DND-41 (cell line): ENCODE measurements around the gene ZNF277.
"Not testable (repeated sequence)": the region's sequence is repeated elsewhere in the genome, so short reads cannot be mapped to it uniquely, and the experiment has no call there.

Experiments used
- ATAC-seq: fragments of 200-7000 bp; cut with Tn5 transposase; 3 replicates; pipeline ENCODE4 v1.9.1; 2021; ENCODE audit warnings: low read depth; ENCODE audit not compliant: insufficient read depth
- DNase-seq: peaks from one replicate; pipeline ENCODE4 v3.0.0-alpha.2; 2020
- H2AFZ ChIP-seq: 2 replicates; pipeline ENCODE4 v1.6.0; 2012; ENCODE audit warnings: low read depth, low read length
- H3K27ac ChIP-seq: 2 replicates; pipeline ENCODE4 v1.5.1; 2012; ENCODE audit warnings: low read length, inconsistent platforms
- H3K27me3 ChIP-seq: fragments of 200-600 bp; sonication (generic); 2 replicates; pipeline ENCODE4 v1.6.0; 2012; ENCODE audit warnings: low read length, mild to moderate bottlenecking, inconsistent platforms; ENCODE audit not compliant: insufficient read depth, poor library complexity
- H3K36me3 ChIP-seq: 2 replicates; pipeline ENCODE4 v1.5.1; 2012; ENCODE audit warnings: low read length, inconsistent platforms; ENCODE audit not compliant: insufficient read depth
- H3K4me1 ChIP-seq: 2 replicates; pipeline ENCODE4 v1.5.1; 2012; ENCODE audit warnings: mild to moderate bottlenecking, low read length; ENCODE audit not compliant: insufficient read depth
- H3K4me2 ChIP-seq: 2 replicates; pipeline ENCODE4 v1.6.0; 2012; ENCODE audit warnings: mild to moderate bottlenecking, moderate library complexity, low read length, inconsistent platforms; ENCODE audit not compliant: insufficient read depth
- H3K4me3 ChIP-seq, 2 experiments: fragments of 200-600 bp in 1 of 2; shearing (Covaris generic) in 1 of 2; 2 replicates each; pipeline ENCODE4 v1.5.1; 2012 to 2016; ENCODE audit warnings: inconsistent platforms in 2 of 2, low read length in 2 of 2, mild to moderate bottlenecking in 2 of 2, low read depth in 1 of 2, moderate library complexity in 1 of 2
- H3K79me2 ChIP-seq: 2 replicates; pipeline ENCODE4 v1.6.0; 2012; ENCODE audit warnings: low read length, inconsistent platforms; ENCODE audit not compliant: insufficient read depth
- H3K9ac ChIP-seq: 2 replicates; pipeline ENCODE4 v1.6.0; 2012; ENCODE audit warnings: low read depth, mild to moderate bottlenecking, inconsistent platforms, low read length, moderate library complexity
- H3K9me3 ChIP-seq: 2 replicates; pipeline ENCODE4 v1.5.1; 2012; ENCODE audit warnings: low read length, moderate library complexity, mild to moderate bottlenecking, inconsistent platforms; ENCODE audit not compliant: insufficient read depth, severe bottlenecking
- H4K20me1 ChIP-seq: 2 replicates; pipeline ENCODE4 v1.6.0; 2012; ENCODE audit warnings: low read length; ENCODE audit not compliant: insufficient read depth
- EZH2 ChIP-seq: IDR thresholded peaks from 3 replicates; pipeline ENCODE4 v1.6.1; 2012; ENCODE audit warnings: borderline replicate concordance, low read depth, mild to moderate bottlenecking, moderate library complexity, low read length, inconsistent platforms; ENCODE audit not compliant: severe bottlenecking
- TF ChIP-seq, protein P1 (sequence below): IDR thresholded peaks from 2 replicates; pipeline ENCODE4 v1.5.1; 2012; ENCODE audit warnings: borderline replicate concordance, low read length, moderate library complexity, mild to moderate bottlenecking; ENCODE audit not compliant: poor library complexity, severe bottlenecking; ENCODE audit errors: extremely low read depth

Gene ZNF277

DNA sequence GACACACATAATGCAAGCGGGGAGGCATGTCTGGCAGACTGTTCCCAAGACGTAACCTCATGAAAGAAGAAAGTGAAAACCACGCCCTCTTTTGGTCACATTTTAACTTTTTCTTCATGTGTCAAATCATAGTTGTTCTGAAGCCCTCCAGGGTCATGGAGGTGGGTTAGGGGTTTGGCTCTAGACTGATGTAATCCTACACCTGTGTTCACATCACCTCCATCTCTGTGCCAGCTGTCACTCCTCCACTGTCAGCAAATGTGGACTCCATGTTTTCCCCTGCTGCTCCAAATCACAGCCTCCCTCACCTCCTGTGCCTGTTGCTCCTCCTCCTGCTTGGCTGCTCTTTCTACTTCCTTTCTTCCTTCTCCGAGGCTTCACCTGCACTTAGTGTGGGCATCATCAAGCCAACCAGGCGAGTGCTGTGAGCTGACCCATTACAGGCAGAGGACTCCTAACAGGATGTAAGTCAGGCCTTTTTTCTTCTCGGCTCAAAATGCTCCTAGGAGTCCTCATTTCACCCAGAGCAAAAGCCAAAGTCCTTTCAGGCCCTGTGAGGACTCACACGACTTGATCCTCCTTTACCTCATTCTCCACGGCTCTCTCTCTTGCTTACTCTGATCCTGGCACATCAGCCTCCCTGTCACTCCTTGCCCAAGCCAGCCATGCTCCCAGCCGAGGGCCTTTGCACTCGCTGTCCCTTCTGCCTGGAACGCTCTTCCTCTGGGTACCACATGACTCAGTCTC, 177.3 kb downstream of the ZNF277 start:
- Histone ChIP-seq H3K4me1 (peaks cover 26% of the 10 kb centered on the region), H3K27me3 (no peaks in the 10 kb centered on the region), H3K4me3 (no peak overlapping the region), H3K27ac (no peak overlapping the region), H3K9me3 (no peaks in the 10 kb centered on the region), H3K9ac (no peak overlapping the region), H3K79me2 (no peaks in the 10 kb centered on the region), H4K20me1 (no peaks in the 10 kb centered on the region), H3K36me3 (no peaks in the 10 kb centered on the region), H2AFZ (no peak overlapping the region), H3K4me2 (no peak overlapping the region)
- no peak for DNase-seq
- TF ChIP-seq, protein P1, sequence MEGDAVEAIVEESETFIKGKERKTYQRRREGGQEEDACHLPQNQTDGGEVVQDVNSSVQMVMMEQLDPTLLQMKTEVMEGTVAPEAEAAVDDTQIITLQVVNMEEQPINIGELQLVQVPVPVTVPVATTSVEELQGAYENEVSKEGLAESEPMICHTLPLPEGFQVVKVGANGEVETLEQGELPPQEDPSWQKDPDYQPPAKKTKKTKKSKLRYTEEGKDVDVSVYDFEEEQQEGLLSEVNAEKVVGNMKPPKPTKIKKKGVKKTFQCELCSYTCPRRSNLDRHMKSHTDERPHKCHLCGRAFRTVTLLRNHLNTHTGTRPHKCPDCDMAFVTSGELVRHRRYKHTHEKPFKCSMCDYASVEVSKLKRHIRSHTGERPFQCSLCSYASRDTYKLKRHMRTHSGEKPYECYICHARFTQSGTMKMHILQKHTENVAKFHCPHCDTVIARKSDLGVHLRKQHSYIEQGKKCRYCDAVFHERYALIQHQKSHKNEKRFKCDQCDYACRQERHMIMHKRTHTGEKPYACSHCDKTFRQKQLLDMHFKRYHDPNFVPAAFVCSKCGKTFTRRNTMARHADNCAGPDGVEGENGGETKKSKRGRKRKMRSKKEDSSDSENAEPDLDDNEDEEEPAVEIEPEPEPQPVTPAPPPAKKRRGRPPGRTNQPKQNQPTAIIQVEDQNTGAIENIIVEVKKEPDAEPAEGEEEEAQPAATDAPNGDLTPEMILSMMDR, result peak; percentile 45
- TF ChIP-seq EZH2, result no peak
- peak; percentile 60 for ATAC-seq

DNA sequence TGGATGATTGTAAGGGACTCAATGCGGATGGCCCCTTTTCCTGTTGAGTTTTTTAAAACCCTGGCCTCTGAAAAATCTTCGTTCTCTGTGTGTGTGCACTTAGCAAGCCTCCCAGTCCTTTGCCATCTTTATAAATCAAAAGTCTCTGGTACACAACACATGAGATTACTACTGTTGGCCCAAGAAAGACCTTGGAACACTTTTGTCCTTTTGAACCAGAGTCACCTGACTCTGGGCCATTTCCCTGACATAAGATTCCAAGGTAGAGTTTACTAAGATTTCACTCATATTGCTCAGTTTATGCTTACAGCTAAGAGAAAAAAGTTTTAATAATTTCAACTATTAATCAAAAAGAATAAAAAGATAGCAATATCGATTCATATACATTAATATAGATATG, 179.0 kb downstream of the ZNF277 start:
- no peak overlapping the region for H3K4me3 ChIP-seq
- no peaks in the 10 kb centered on the region for H3K27me3 ChIP-seq
- no peak overlapping the region for H2AFZ ChIP-seq
- H4K20me1 ChIP-seq, result no peaks in the 10 kb centered on the region
- DNase-seq (no peak), ATAC-seq (no peak)
- no peak for TF ChIP-seq EZH2
- no peak overlapping the region for H3K9ac ChIP-seq
- H3K4me1 ChIP-seq, result peaks cover 26% of the 10 kb centered on the region
- no peaks in the 10 kb centered on the region for H3K36me3 ChIP-seq
- no peaks in the 10 kb centered on the region for H3K79me2 ChIP-seq
- no peaks in the 10 kb centered on the region for H3K9me3 ChIP-seq
- no peak overlapping the region for H3K27ac ChIP-seq
- H3K4me2 ChIP-seq, result no peak overlapping the region

DNA sequence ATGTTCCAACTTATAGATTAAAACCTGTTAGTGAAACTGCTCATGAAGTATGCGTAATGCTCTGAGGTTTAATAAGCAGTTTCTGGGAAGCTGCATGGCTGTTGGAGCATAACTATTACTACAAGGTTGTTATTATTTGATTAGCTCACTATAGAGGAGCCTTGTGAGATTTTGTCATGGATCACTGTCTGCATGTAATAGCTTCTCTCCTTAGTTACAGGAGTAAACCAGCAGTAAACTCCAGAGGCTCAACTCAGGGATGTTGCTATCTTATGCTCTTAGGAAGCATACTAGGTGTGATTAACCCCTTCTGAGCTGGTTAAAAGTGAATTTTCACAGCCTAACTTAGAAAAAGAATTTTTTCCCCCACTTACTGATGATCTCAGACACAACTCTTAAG, 180.1 kb downstream of the ZNF277 start:
- H3K36me3 ChIP-seq, result no peaks in the 10 kb centered on the region
- no peak overlapping the region for H3K4me3 ChIP-seq
- no peaks in the 10 kb centered on the region for H4K20me1 ChIP-seq
- peaks cover 29% of the 10 kb centered on the region for H3K4me1 ChIP-seq
- H2AFZ ChIP-seq, result no peak overlapping the region
- H3K27ac ChIP-seq, result no peak overlapping the region
- H3K9ac ChIP-seq, result no peak overlapping the region
- H3K9me3 ChIP-seq, result no peaks in the 10 kb centered on the region
- H3K4me2 ChIP-seq, result no peak overlapping the region
- DNase-seq (no peak), ATAC-seq (no peak)
- TF ChIP-seq EZH2, result no peak
- TF ChIP-seq, protein P1, result no peak
- H3K79me2 ChIP-seq, result no peaks in the 10 kb centered on the region
- no peaks in the 10 kb centered on the region for H3K27me3 ChIP-seq

DNA sequence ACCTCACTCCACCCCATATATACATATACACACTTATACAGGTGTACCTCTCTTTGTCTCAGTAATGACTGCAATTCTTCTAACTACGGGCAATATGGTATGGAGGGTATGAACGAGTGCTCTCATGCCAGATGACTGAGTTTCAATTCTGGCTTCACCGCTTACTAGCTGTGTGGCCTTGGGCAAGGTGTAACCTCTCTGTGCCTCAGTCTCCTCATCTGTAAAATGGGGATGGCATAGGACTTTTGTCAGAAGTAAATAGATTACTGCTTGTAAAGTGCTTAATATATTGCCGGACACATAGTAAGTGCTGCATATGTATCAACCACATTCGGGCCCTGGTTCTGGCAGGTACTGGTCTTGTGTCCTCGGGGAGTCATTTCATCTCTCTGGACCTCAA, 183.7 kb downstream of the ZNF277 start:
- Histone ChIP-seq H3K9ac (no peak overlapping the region), H4K20me1 (no peaks in the 10 kb centered on the region), H3K4me3 (no peak overlapping the region), H3K36me3 (no peaks in the 10 kb centered on the region), H3K79me2 (no peaks in the 10 kb centered on the region), H2AFZ (0 out of 2 replicates have a peak overlapping the region, but pooled peaks have one; percentile 58), H3K4me1 (peaks cover 19% of the 10 kb centered on the region), H3K27me3 (no peaks in the 10 kb centered on the region), H3K9me3 (no peaks in the 10 kb centered on the region), H3K27ac (no peak overlapping the region), H3K4me2 (no peak overlapping the region)
- ATAC-seq (no peak), DNase-seq (no peak)
- no peak for TF ChIP-seq EZH2
- TF ChIP-seq, protein P1, result no peak

DNA sequence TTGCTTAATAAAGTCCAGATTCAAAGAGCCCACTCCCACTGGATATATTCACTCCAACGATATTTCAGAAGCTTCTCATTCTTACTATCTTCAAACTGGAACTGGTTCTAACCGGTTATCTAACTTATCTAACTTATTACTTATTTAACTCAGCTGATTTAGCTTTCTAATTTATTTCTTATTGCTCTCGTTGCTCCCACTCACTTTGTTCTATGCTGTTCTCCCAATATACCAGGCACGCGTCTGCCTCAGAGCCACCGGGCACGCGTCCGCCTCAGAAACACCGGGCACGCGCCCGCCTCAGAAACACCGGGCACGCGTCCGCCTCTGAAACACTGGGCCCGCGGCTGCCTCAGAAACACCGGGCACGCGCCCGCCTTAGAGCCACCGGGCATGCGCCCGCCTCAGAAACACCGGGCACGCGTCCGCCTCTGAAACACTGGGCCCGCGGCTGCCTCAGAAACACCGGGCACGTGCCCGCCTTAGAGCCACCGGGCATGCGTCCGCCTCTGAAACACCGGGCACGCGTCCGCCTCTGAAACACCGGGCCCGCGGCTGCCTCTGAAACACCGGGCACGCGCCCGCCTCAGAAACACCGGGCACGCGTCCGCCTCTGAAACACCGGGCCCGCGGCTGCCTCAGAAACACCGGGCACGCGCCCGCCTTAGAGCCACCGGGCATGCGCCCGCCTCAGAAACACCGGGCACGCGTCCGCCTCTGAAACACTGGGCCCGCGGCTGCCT, 184.8 kb downstream of the ZNF277 start:
- Histone ChIP-seq H3K27ac (peak overlapping the region; percentile 63), H3K4me2 (peak overlapping the region; percentile 68), H3K4me3 (peak overlapping the region; percentile 15 to 56; a peak in 3 of 4 replicates), H3K4me1 (peaks cover 19% of the 10 kb centered on the region), H3K9ac (peak overlapping the region; percentile 68), H2AFZ (peak overlapping the region; percentile 58)
- not testable (repeated sequence) for H4K20me1 ChIP-seq, H3K27me3 ChIP-seq, H3K79me2 ChIP-seq, H3K9me3 ChIP-seq, H3K36me3 ChIP-seq
- DNase-seq, result peak; percentile 71
- peak; percentile 67 for ATAC-seq

DNA sequence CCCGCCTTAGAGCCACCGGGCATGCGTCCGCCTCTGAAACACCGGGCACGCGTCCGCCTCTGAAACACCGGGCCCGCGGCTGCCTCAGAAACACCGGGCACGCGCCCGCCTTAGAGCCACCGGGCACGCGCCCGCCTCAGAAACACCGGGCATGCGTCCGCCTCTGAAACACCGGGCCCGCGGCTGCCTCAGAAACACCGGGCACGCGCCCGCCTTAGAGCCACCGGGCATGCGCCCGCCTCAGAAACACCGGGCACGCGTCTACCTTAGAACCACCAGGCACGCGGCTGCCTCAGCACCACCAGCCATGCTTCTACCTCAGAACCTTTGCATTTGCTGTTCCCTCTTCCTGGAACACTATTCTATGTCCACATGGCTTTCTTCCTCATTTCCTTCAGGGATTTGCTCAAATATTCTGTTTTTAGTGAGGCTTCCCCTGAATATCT, 185.4 kb downstream of the ZNF277 start:
- not testable (repeated sequence) for H3K9me3 ChIP-seq, H3K79me2 ChIP-seq, H3K36me3 ChIP-seq, H4K20me1 ChIP-seq, H3K27me3 ChIP-seq
- H3K4me1 ChIP-seq, result peaks cover 19% of the 10 kb centered on the region
- peak overlapping the region; percentile 68 for H3K9ac ChIP-seq
- H2AFZ ChIP-seq, result peak overlapping the region; percentile 91
- DNase-seq (peak; percentile 85), ATAC-seq (peak; percentile 93)
- H3K4me2 ChIP-seq, result peak overlapping the region; percentile 68
- peak overlapping the region; percentile 34 to 56; a peak in 3 of 4 replicates for H3K4me3 ChIP-seq
- peak overlapping the region; percentile 87 for H3K27ac ChIP-seq
